ENCODE results near the gene DAD1.
A peak's percentile ranks its signal among the peaks of the same experiment; 100 is the strongest.
"Not testable (repeated sequence)": the region's sequence is repeated elsewhere in the genome, so short reads cannot be mapped to it uniquely, and the experiment has no call there.

Gene DAD1

GRCh38 chr14:22600027-22600426, 11.0 kb upstream of the DAD1 start:
- no peak for DNase-seq

- no peak for DNase-seq
Observed at GRCh38 chr14:22599349-22599748, 10.3 kb upstream of the DAD1 start.

- DNase-seq = no peak
Observed at GRCh38 chr14:22598896-22599244, 9.8 kb upstream of the DAD1 start.

GRCh38 chr14:22598099-22598895, 9.3 kb upstream of the DAD1 start, which contains the start of gene ABHD4:
Gene ABHD4, plus strand, starts transcription at chr14:22598300. Its CDS starts 7 bp downstream, at chr14:22598307.
- DNase-seq = peak; percentile 96

- DNase-seq = no peak
Observed at GRCh38 chr14:22597771-22598098, 8.7 kb upstream of the DAD1 start.

GRCh38 chr14:22597265-22597664, 8.2 kb upstream of the DAD1 start:
- no peak for DNase-seq

- DNase-seq = no peak
Observed at GRCh38 chr14:22596354-22596879, 7.4 kb upstream of the DAD1 start.

- no peak for DNase-seq
Observed at GRCh38 chr14:22594156-22594716, 5.2 kb upstream of the DAD1 start.

- no peak for DNase-seq
Observed at GRCh38 chr14:22593601-22594000, 4.6 kb upstream of the DAD1 start.

GRCh38 chr14:22593189-22593588, 4.2 kb upstream of the DAD1 start:
- DNase-seq = no peak

- no peak for DNase-seq
Observed at GRCh38 chr14:22588526-22589095, 413 bp downstream of the DAD1 start.

GRCh38 chr14:22587677-22588422, 1.2 kb downstream of the DAD1 start:
- DNase-seq = not testable (repeated sequence)

GRCh38 chr14:22587247-22587646, 1.8 kb downstream of the DAD1 start:
- no peak for DNase-seq

- DNase-seq = no peak
Observed at GRCh38 chr14:22583994-22584393, 5.0 kb downstream of the DAD1 start.

- no peak for DNase-seq
Observed at GRCh38 chr14:22580625-22581024, 8.4 kb downstream of the DAD1 start.

- DNase-seq = no peak
Observed at GRCh38 chr14:22579881-22580280, 9.1 kb downstream of the DAD1 start.

GRCh38 chr14:22579236-22579635, 9.8 kb downstream of the DAD1 start:
- no peak for DNase-seq

GRCh38 chr14:22577334-22577908, 11.6 kb downstream of the DAD1 start:
- no peak for DNase-seq

- DNase-seq = no peak
Observed at GRCh38 chr14:22573804-22574203, 15.2 kb downstream of the DAD1 start.

GRCh38 chr14:22572562-22573058, 16.4 kb downstream of the DAD1 start:
- DNase-seq = no peak

GRCh38 chr14:22570132-22570949, 18.7 kb downstream of the DAD1 start:
- DNase-seq = peak; percentile 63

GRCh38 chr14:22569737-22570131, 19.3 kb downstream of the DAD1 start:
- no peak for DNase-seq

All from right kidney (tissue), 1 donor.